Neural progenitor cell (in vitro differentiated cells): ENCODE data around the gene ADGRG2. TPM values are rescaled to one million over a fixed set of nuclear protein-coding genes. Genes with fewer than 3 reads are reported as not detected.
A peak's percentile ranks its signal among the peaks of the same experiment; 100 is the strongest.

ENCODE experiments used
- DNase-seq: peaks from one replicate; pipeline ENCODE4 v3.0.0-alpha.2; 2016; ENCODE audit warnings: low spot score
- H2AFZ ChIP-seq: fragments of 200-600 bp; sonication (generic); replicated peaks from 2 replicates; pipeline ENCODE4 v1.6.1; 2016; ENCODE audit warnings: antibody characterized with exemption
- H3F3A ChIP-seq: fragments of 200-600 bp; sonication (generic); 2 replicates; pipeline ENCODE4 v1.6.1; 2016; ENCODE audit warnings: antibody characterized with exemption, low read depth
- H3K27ac ChIP-seq: fragments of 200-600 bp; sonication (generic); 2 replicates; pipeline ENCODE4 v1.5.1; 2016; ENCODE audit warnings: mild to moderate bottlenecking
- H3K27me3 ChIP-seq: fragments of 200-600 bp; sonication (generic); 2 replicates; pipeline ENCODE4 v1.6.1; 2016; ENCODE audit warnings: mild to moderate bottlenecking, moderate library complexity
- H3K36me3 ChIP-seq: fragments of 200-600 bp; sonication (generic); 2 replicates; pipeline ENCODE4 v1.5.1; 2016
- H3K4me1 ChIP-seq: fragments of 200-600 bp; sonication (generic); 2 replicates; pipeline ENCODE4 v1.6.1; 2016; ENCODE audit warnings: mixed run types
- H3K4me2 ChIP-seq: fragments of 200-600 bp; sonication (generic); 2 replicates; pipeline ENCODE4 v1.6.1; 2016
- H3K4me3 ChIP-seq: fragments of 200-600 bp; sonication (generic); 2 replicates; pipeline ENCODE4 v1.5.1; 2016
- H3K79me2 ChIP-seq: fragments of 200-600 bp; sonication (generic); 2 replicates; pipeline ENCODE4 v1.6.1; 2016; ENCODE audit warnings: low read depth
- H3K9ac ChIP-seq: fragments of 200-600 bp; sonication (generic); 2 replicates; pipeline ENCODE4 v1.6.1; 2016
- H3K9me3 ChIP-seq: fragments of 200-600 bp; sonication (generic); 2 replicates; pipeline ENCODE4 v1.5.1; 2016; ENCODE audit warnings: low read depth
- H4K20me1 ChIP-seq: fragments of 200-600 bp; sonication (generic); 2 replicates; pipeline ENCODE4 v1.6.1; 2016; ENCODE audit warnings: low read depth
- H3K27ac Mint-ChIP-seq: 3 replicates; pipeline ENCODE4 v1.8.0; 2021; ENCODE audit warnings: mixed read lengths
- H3K27me3 Mint-ChIP-seq: 2 replicates; pipeline ENCODE4 v1.8.0; 2022; ENCODE audit warnings: low read depth, mild to moderate bottlenecking, inconsistent platforms, moderate library complexity, mixed read lengths; ENCODE audit not compliant: insufficient read depth
- H3K36me3 Mint-ChIP-seq: 3 replicates; pipeline ENCODE4 v1.8.0; 2021; ENCODE audit warnings: mixed read lengths
- H3K4me1 Mint-ChIP-seq: 3 replicates; pipeline ENCODE4 v1.8.0; 2021; ENCODE audit warnings: mixed read lengths
- H3K4me3 Mint-ChIP-seq: 3 replicates; pipeline ENCODE4 v1.8.0; 2021; ENCODE audit warnings: mild to moderate bottlenecking, moderate library complexity, mixed read lengths
- H3K9me3 Mint-ChIP-seq: 3 replicates; pipeline ENCODE4 v1.8.0; 2020; ENCODE audit warnings: mixed read lengths
- EZH2 ChIP-seq: fragments of 200-600 bp; sonication (generic); IDR thresholded peaks from 2 replicates; pipeline ENCODE4 v1.6.1; 2017; ENCODE audit warnings: antibody characterized with exemption, mild to moderate bottlenecking, moderate library complexity
- EZH2phosphoT487 ChIP-seq: fragments of 200-600 bp; sonication (generic); IDR thresholded peaks from 2 replicates; pipeline ENCODE4 v1.6.1; 2017; ENCODE audit warnings: antibody characterized with exemption
- total RNA-seq: library from RNA; depleted of rRNA; stranded (reverse); fragments of >200 nt; gene quantifications from 2 replicates; pipeline ENCODE4 v1.2.3, GENCODE V29; 2015; ENCODE audit warnings: low replicate concordance
- TF ChIP-seq, protein P1 (sequence below): fragments of 200-600 bp; sonication (generic); IDR thresholded peaks from 2 replicates; pipeline ENCODE4 v1.5.1; 2017; ENCODE audit warnings: antibody characterized with exemption, mild to moderate bottlenecking

ADGRG2 gene
- total RNA-seq, 1 donor from 2014 or later, result 0.80 TPM

GRCh38 chrX:19110642-19111041 is 11.6 kb downstream of the ADGRG2 start:
- Histone ChIP-seq H3F3A (no peaks in the 10 kb centered on the region), H4K20me1 (no peaks in the 10 kb centered on the region), H3K79me2 (no peaks in the 10 kb centered on the region), H3K9me3 (no peaks in the 10 kb centered on the region), H3K27me3 (no peaks in the 10 kb centered on the region), H3K27ac (no peak overlapping the region), H3K9ac (no peak overlapping the region), H2AFZ (no peak overlapping the region), H3K4me1 (no peaks in the 10 kb centered on the region), H3K4me3 (no peak overlapping the region), H3K36me3 (no peaks in the 10 kb centered on the region), H3K4me2 (no peak overlapping the region)
- no peak for DNase-seq
- peaks cover 20% of the 10 kb centered on the region for H3K9me3 Mint-ChIP-seq
- no peaks in the 10 kb centered on the region for H3K36me3 Mint-ChIP-seq
- no peaks in the 10 kb centered on the region for H3K4me1 Mint-ChIP-seq
- TF ChIP-seq EZH2phosphoT487 (no peak), EZH2 (no peak)
- TF ChIP-seq, protein P1, sequence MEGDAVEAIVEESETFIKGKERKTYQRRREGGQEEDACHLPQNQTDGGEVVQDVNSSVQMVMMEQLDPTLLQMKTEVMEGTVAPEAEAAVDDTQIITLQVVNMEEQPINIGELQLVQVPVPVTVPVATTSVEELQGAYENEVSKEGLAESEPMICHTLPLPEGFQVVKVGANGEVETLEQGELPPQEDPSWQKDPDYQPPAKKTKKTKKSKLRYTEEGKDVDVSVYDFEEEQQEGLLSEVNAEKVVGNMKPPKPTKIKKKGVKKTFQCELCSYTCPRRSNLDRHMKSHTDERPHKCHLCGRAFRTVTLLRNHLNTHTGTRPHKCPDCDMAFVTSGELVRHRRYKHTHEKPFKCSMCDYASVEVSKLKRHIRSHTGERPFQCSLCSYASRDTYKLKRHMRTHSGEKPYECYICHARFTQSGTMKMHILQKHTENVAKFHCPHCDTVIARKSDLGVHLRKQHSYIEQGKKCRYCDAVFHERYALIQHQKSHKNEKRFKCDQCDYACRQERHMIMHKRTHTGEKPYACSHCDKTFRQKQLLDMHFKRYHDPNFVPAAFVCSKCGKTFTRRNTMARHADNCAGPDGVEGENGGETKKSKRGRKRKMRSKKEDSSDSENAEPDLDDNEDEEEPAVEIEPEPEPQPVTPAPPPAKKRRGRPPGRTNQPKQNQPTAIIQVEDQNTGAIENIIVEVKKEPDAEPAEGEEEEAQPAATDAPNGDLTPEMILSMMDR, result no peak
- H3K27ac Mint-ChIP-seq, result no peak overlapping the region
- H3K27me3 Mint-ChIP-seq, result peaks cover 15% of the 10 kb centered on the region
- no peak overlapping the region for H3K4me3 Mint-ChIP-seq

DNA sequence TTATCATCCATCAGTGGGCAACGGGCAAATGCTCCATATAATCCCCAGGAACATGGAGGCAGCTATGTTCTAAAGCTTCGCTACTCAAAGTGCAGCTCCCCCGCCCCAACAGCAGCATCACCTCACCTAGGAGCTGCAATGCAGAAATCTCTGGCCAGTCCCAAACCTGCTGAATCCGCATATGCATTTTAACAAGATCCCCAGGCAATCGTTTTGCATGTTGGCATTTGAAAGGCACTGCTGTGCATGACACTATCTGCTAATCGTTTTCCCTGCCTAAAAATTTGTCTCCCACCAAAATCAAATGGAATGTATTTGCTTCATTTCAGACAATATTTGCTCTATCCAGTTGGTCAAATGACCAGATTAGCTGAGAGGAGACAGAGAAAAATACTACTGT is 15.2 kb downstream of the ADGRG2 start:
- H3K36me3 Mint-ChIP-seq, result no peaks in the 10 kb centered on the region
- no peaks in the 10 kb centered on the region for H3K36me3 ChIP-seq
- no peaks in the 10 kb centered on the region for H3K27me3 ChIP-seq
- no peak for DNase-seq
- H3K79me2 ChIP-seq, result no peaks in the 10 kb centered on the region
- no peak overlapping the region for H3K27ac ChIP-seq
- H4K20me1 ChIP-seq, result no peaks in the 10 kb centered on the region
- H3K4me2 ChIP-seq, result no peak overlapping the region
- no peak overlapping the region for H3K9ac ChIP-seq
- no peak overlapping the region for H3K4me3 ChIP-seq
- peaks cover 15% of the 10 kb centered on the region for H3K27me3 Mint-ChIP-seq
- no peaks in the 10 kb centered on the region for H3F3A ChIP-seq
- no peaks in the 10 kb centered on the region for H3K9me3 ChIP-seq
- H3K27ac Mint-ChIP-seq, result no peak overlapping the region
- no peaks in the 10 kb centered on the region for H3K4me1 Mint-ChIP-seq
- TF ChIP-seq EZH2 (no peak), EZH2phosphoT487 (no peak)
- TF ChIP-seq, protein P1, result no peak
- peaks cover 19% of the 10 kb centered on the region for H3K9me3 Mint-ChIP-seq
- no peak overlapping the region for H3K4me3 Mint-ChIP-seq
- no peaks in the 10 kb centered on the region for H3K4me1 ChIP-seq
- peak overlapping the region; percentile 1 for H2AFZ ChIP-seq

DNA sequence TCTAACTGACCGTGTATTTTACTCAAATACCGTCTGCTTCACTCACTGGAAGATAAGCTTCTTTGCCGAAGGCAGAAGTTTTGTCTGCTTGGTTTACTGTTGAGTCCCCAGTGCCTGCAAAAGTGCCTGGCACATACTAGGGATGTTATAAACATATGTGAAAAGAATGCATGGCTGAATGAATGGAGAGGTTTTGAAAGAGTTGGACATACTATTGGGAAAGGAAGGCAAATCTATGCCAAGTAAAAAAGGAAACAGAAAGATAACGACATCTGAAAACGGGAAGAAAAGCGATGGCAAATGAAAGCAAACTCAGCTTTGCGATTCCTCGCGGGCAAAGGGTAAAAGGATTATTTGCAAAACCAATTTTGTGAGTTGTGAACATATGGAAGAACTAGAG is 21.7 kb downstream of the ADGRG2 start:
- no peaks in the 10 kb centered on the region for H3K9me3 ChIP-seq
- H3K4me1 ChIP-seq, result no peaks in the 10 kb centered on the region
- Mint-ChIP-seq H3K9me3 (peaks cover 14% of the 10 kb centered on the region), H3K27ac (no peak overlapping the region), H3K27me3 (peaks cover 2% of the 10 kb centered on the region), H3K4me3 (no peak overlapping the region), H3K36me3 (no peaks in the 10 kb centered on the region), H3K4me1 (no peaks in the 10 kb centered on the region)
- no peak overlapping the region for H2AFZ ChIP-seq
- TF ChIP-seq EZH2phosphoT487 (no peak), EZH2 (no peak)
- TF ChIP-seq, protein P1, result no peak
- H3K9ac ChIP-seq, result no peak overlapping the region
- no peaks in the 10 kb centered on the region for H3K79me2 ChIP-seq
- no peak overlapping the region for H3K27ac ChIP-seq
- no peaks in the 10 kb centered on the region for H4K20me1 ChIP-seq
- no peaks in the 10 kb centered on the region for H3F3A ChIP-seq
- H3K36me3 ChIP-seq, result no peaks in the 10 kb centered on the region
- H3K4me2 ChIP-seq, result no peak overlapping the region
- no peak overlapping the region for H3K4me3 ChIP-seq
- H3K27me3 ChIP-seq, result no peaks in the 10 kb centered on the region
- no peak for DNase-seq
